HG02642 (cell line): ENCODE results near the gene KCNT1.

Experiments
- ATAC-seq: cut with Tn5 transposase; IDR thresholded peaks from one replicate; pipeline ENCODE4 v1.9.1; 2021; ENCODE audit warnings: mild to moderate bottlenecking; ENCODE audit not compliant: unreplicated experiment, poor library complexity

KCNT1 gene

GRCh38 chr9:135775911-135776310 is 73.9 kb downstream of the KCNT1 start:
- ATAC-seq, result no peak

- ATAC-seq, result no peak
Measured at GRCh38 chr9:135776893-135777622, 75.1 kb downstream of the KCNT1 start.

GRCh38 chr9:135777623-135778177 is 75.7 kb downstream of the KCNT1 start:
- no peak for ATAC-seq

- ATAC-seq, result no peak
Measured at GRCh38 chr9:135778421-135778820, 76.4 kb downstream of the KCNT1 start.

- no peak for ATAC-seq
Measured at GRCh38 chr9:135779571-135779970, 77.6 kb downstream of the KCNT1 start.

GRCh38 chr9:135780086-135780485 is 78.1 kb downstream of the KCNT1 start:
- ATAC-seq, result no peak

- no peak for ATAC-seq
Measured at GRCh38 chr9:135780626-135781025, 78.6 kb downstream of the KCNT1 start.

GRCh38 chr9:135782946-135783345 is 81.0 kb downstream of the KCNT1 start:
- ATAC-seq, result no peak

- no peak for ATAC-seq
Measured at GRCh38 chr9:135783540-135784245, 81.7 kb downstream of the KCNT1 start.

GRCh38 chr9:135785013-135785575 is 83.1 kb downstream of the KCNT1 start:
- ATAC-seq, result no peak

- no peak for ATAC-seq
Measured at GRCh38 chr9:135786146-135786690, 84.2 kb downstream of the KCNT1 start.

GRCh38 chr9:135787317-135787716 is 85.3 kb downstream of the KCNT1 start:
- no peak for ATAC-seq

- no peak for ATAC-seq
Measured at GRCh38 chr9:135787776-135788575, 86.0 kb downstream of the KCNT1 start.

- ATAC-seq, result no peak
Measured at GRCh38 chr9:135788576-135789300, 86.8 kb downstream of the KCNT1 start.

GRCh38 chr9:135789838-135790291 is 87.9 kb downstream of the KCNT1 start:
- no peak for ATAC-seq

- ATAC-seq, result no peak
Measured at GRCh38 chr9:135790356-135790755, 88.4 kb downstream of the KCNT1 start.

- no peak for ATAC-seq
Measured at GRCh38 chr9:135790850-135791249, 88.9 kb downstream of the KCNT1 start.

- ATAC-seq, result no peak
Measured at GRCh38 chr9:135791431-135792267, 89.7 kb downstream of the KCNT1 start.
